Prostate gland (tissue), 1 donor: Measurements from ENCODE around the gene CHI3L1.

Experiments
- POLR2A ChIP-seq: fragments of 450-650 bp; IDR thresholded peaks from one replicate; pipeline ENCODE4 v1.6.1; 2016; ENCODE audit warnings: antibody characterized with exemption, mild to moderate bottlenecking
- POLR2AphosphoS5 ChIP-seq: sonication (generic); formaldehyde crosslinking; IDR thresholded peaks from one replicate; pipeline ENCODE4 v1.6.1; 2017; ENCODE audit warnings: antibody characterized with exemption

- no peak for TF ChIP-seq POLR2A
- no peak for TF ChIP-seq POLR2AphosphoS5
Observed at GRCh38 chr1:203173011-203173555, 13.4 kb downstream of the CHI3L1 start.
